GM21526 (cell line): ENCODE data around the gene ANKRA2.

Source experiments
- ATAC-seq: cut with Tn5 transposase; IDR thresholded peaks from one replicate; pipeline ENCODE4 v1.9.1; 2021; ENCODE audit warnings: moderate library complexity; ENCODE audit not compliant: unreplicated experiment, low FRiP score

Gene ANKRA2

GRCh38 chr5:73507062-73507461 lies 58.4 kb downstream of the ANKRA2 start:
- ATAC-seq: no peak

GRCh38 chr5:73506459-73506955 lies 58.9 kb downstream of the ANKRA2 start:
- ATAC-seq: no peak
